ENCODE results near the gene CNKSR3.

Gene CNKSR3

GRCh38 chr6:154448448-154449096 is 61.9 kb downstream of the CNKSR3 start:
- no peak for DNase-seq

GRCh38 chr6:154447954-154448353 is 62.5 kb downstream of the CNKSR3 start:
- DNase-seq, result no peak

GRCh38 chr6:154446984-154447383 is 63.5 kb downstream of the CNKSR3 start:
- no peak for DNase-seq

- no peak for DNase-seq
Measured at GRCh38 chr6:154445417-154445816, 65.1 kb downstream of the CNKSR3 start.

- DNase-seq, result no peak
Measured at GRCh38 chr6:154441995-154442310, 68.5 kb downstream of the CNKSR3 start.

GRCh38 chr6:154440422-154441043 is 70.0 kb downstream of the CNKSR3 start:
- DNase-seq, result no peak

GRCh38 chr6:154440022-154440421 is 70.5 kb downstream of the CNKSR3 start:
- no peak for DNase-seq

GRCh38 chr6:154438882-154439415 is 71.5 kb downstream of the CNKSR3 start:
- DNase-seq, result no peak

GRCh38 chr6:154435400-154435945 is 75.0 kb downstream of the CNKSR3 start:
- no peak for DNase-seq

- DNase-seq, result no peak
Measured at GRCh38 chr6:154434662-154435061, 75.8 kb downstream of the CNKSR3 start.

- no peak for DNase-seq
Measured at GRCh38 chr6:154433477-154434241, 76.8 kb downstream of the CNKSR3 start.

- no peak for DNase-seq
Measured at GRCh38 chr6:154432533-154433476, 77.7 kb downstream of the CNKSR3 start.

GRCh38 chr6:154430481-154430919 is 80.0 kb downstream of the CNKSR3 start:
- DNase-seq, result no peak

GRCh38 chr6:154429711-154430110 is 80.8 kb downstream of the CNKSR3 start:
- DNase-seq, result no peak

- no peak for DNase-seq
Measured at GRCh38 chr6:154428897-154429296, 81.6 kb downstream of the CNKSR3 start.

GRCh38 chr6:154427446-154427845 is 83.0 kb downstream of the CNKSR3 start:
- DNase-seq, result no peak

GRCh38 chr6:154426997-154427396 is 83.5 kb downstream of the CNKSR3 start:
- no peak for DNase-seq

GRCh38 chr6:154425034-154425433 is 85.5 kb downstream of the CNKSR3 start:
- no peak for DNase-seq

- no peak for DNase-seq
Measured at GRCh38 chr6:154414021-154414813, 96.3 kb downstream of the CNKSR3 start.

GRCh38 chr6:154412106-154412820 is 98.2 kb downstream of the CNKSR3 start:
- no peak for DNase-seq

- no peak for DNase-seq
Measured at GRCh38 chr6:154411076-154411475, 99.4 kb downstream of the CNKSR3 start.

All from CD4-positive, alpha-beta T cell treated with Interleukin-21 for 1 hour (primary cell).